ENCODE results near the gene LSM14A.
"Not testable (repeated sequence)": the region's sequence is repeated elsewhere in the genome, so short reads cannot be mapped to it uniquely, and the experiment has no call there.

DNA sequence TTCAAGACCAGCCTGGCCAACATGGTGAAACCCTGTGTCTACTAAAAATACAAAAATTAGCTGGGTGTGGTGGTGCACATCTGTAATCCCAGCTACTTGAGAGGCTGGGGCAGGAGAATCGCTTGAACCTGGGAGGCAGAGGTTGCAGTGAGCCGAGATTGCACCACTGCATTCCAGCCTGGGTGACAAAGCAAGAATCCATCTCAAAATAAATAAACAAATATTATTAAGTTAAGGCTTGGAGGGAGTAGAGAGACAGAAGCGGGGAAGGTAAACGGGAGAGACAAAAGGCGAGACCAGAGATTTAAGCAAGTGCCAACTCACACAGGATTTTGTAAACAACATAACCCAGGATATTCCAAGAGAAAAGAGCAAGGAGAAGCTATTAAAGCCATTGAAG is 12.8 kb upstream of the LSM14A start:
- TF ChIP-seq, protein P1, sequence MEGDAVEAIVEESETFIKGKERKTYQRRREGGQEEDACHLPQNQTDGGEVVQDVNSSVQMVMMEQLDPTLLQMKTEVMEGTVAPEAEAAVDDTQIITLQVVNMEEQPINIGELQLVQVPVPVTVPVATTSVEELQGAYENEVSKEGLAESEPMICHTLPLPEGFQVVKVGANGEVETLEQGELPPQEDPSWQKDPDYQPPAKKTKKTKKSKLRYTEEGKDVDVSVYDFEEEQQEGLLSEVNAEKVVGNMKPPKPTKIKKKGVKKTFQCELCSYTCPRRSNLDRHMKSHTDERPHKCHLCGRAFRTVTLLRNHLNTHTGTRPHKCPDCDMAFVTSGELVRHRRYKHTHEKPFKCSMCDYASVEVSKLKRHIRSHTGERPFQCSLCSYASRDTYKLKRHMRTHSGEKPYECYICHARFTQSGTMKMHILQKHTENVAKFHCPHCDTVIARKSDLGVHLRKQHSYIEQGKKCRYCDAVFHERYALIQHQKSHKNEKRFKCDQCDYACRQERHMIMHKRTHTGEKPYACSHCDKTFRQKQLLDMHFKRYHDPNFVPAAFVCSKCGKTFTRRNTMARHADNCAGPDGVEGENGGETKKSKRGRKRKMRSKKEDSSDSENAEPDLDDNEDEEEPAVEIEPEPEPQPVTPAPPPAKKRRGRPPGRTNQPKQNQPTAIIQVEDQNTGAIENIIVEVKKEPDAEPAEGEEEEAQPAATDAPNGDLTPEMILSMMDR (conservative IDR thresholded peaks at IDR 0.05; ENCODE audit: low read length), result not testable (repeated sequence)
- not testable (repeated sequence) for TF ChIP-seq EZH2phosphoT487 (IDR thresholded peaks at IDR 0.05; ENCODE audit: borderline replicate concordance, low read depth, low read length)

Data from OCI-LY7 (cell line).